Bronchus fibroblast of lung (primary cell): ENCODE data around the gene ATM. TPM values are rescaled to one million over a fixed set of nuclear protein-coding genes. Genes with fewer than 3 reads are reported as not detected.

Experiments
- total RNA-seq: library from RNA; depleted of rRNA; stranded (reverse); fragments of >200 nt; gene quantifications from 2 replicates; pipeline ENCODE4 v1.2.3, GENCODE V29; 2015

The ATM gene, protein sequence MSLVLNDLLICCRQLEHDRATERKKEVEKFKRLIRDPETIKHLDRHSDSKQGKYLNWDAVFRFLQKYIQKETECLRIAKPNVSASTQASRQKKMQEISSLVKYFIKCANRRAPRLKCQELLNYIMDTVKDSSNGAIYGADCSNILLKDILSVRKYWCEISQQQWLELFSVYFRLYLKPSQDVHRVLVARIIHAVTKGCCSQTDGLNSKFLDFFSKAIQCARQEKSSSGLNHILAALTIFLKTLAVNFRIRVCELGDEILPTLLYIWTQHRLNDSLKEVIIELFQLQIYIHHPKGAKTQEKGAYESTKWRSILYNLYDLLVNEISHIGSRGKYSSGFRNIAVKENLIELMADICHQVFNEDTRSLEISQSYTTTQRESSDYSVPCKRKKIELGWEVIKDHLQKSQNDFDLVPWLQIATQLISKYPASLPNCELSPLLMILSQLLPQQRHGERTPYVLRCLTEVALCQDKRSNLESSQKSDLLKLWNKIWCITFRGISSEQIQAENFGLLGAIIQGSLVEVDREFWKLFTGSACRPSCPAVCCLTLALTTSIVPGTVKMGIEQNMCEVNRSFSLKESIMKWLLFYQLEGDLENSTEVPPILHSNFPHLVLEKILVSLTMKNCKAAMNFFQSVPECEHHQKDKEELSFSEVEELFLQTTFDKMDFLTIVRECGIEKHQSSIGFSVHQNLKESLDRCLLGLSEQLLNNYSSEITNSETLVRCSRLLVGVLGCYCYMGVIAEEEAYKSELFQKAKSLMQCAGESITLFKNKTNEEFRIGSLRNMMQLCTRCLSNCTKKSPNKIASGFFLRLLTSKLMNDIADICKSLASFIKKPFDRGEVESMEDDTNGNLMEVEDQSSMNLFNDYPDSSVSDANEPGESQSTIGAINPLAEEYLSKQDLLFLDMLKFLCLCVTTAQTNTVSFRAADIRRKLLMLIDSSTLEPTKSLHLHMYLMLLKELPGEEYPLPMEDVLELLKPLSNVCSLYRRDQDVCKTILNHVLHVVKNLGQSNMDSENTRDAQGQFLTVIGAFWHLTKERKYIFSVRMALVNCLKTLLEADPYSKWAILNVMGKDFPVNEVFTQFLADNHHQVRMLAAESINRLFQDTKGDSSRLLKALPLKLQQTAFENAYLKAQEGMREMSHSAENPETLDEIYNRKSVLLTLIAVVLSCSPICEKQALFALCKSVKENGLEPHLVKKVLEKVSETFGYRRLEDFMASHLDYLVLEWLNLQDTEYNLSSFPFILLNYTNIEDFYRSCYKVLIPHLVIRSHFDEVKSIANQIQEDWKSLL (N-terminal part only)
- total RNA-seq = 21.7 and 23.9 TPM in 2 replicates

GRCh38 chr11:108222574-108223347 lies at the start of gene ATM, which contains the start of gene NPAT:
Gene ATM (plus strand): TSS chr11:108223067. CDS start chr11:108227625, 4,558 bp downstream.
Gene NPAT (minus strand): TSS chr11:108222638. CDS start chr11:108222536, 102 bp downstream.

Other genes starting within 250 kb of the ATM start
- gene CUL5, start 214.2 kb upstream of the ATM start, total RNA-seq = 15.5 and 17.5 TPM in 2 replicates
- gene ACAT1, start 101.5 kb upstream of the ATM start, total RNA-seq = 165 and 223 TPM in 2 replicates
- gene NPAT, start 429 bp upstream of the ATM start, total RNA-seq = 8.9 and 10.3 TPM in 2 replicates
- 0.34 and 0.89 TPM in 2 replicates for gene C11orf65, start 244.5 kb downstream of the ATM start, total RNA-seq